GM23248 (cell line): ENCODE data around the gene RAB8B. TPM values are rescaled to one million over a fixed set of nuclear protein-coding genes. Genes with fewer than 3 reads are reported as not detected.
A peak's percentile ranks its signal among the peaks of the same experiment; 100 is the strongest.

Source experiments
- DNase-seq: peaks from one replicate; pipeline ENCODE4 v3.0.0-alpha.2; 2015
- H2AFZ ChIP-seq: fragments of 200-600 bp; sonication (generic); 2 replicates; pipeline ENCODE4 v1.6.1; 2016; ENCODE audit warnings: antibody characterized with exemption
- H3F3A ChIP-seq: fragments of 200-600 bp; sonication (generic); 2 replicates; pipeline ENCODE4 v1.6.1; 2016; ENCODE audit warnings: mild to moderate bottlenecking, antibody characterized with exemption, mixed run types; ENCODE audit not compliant: insufficient read depth
- H3K27ac ChIP-seq: fragments of 200-600 bp; sonication (generic); 2 replicates; pipeline ENCODE4 v1.5.1; 2016; ENCODE audit warnings: mild to moderate bottlenecking
- H3K27me3 ChIP-seq: fragments of 200-600 bp; sonication (generic); replicated peaks from 2 replicates; pipeline ENCODE4 v1.6.1; 2016; ENCODE audit warnings: mild to moderate bottlenecking; ENCODE audit not compliant: insufficient read depth
- H3K36me3 ChIP-seq: fragments of 200-600 bp; sonication (generic); 2 replicates; pipeline ENCODE4 v1.6.1; 2016; ENCODE audit warnings: low read depth, mild to moderate bottlenecking
- H3K4me1 ChIP-seq: fragments of 200-600 bp; sonication (generic); 2 replicates; pipeline ENCODE4 v1.6.1; 2016; ENCODE audit warnings: mild to moderate bottlenecking; ENCODE audit not compliant: insufficient read depth
- H3K4me2 ChIP-seq: fragments of 200-600 bp; sonication (generic); one replicate; pipeline ENCODE4 v1.6.1; 2016; ENCODE audit warnings: mild to moderate bottlenecking; ENCODE audit not compliant: unreplicated experiment
- H3K4me3 ChIP-seq: fragments of 200-600 bp; sonication (generic); 2 replicates; pipeline ENCODE4 v1.5.1; 2016; ENCODE audit warnings: mild to moderate bottlenecking
- H3K79me2 ChIP-seq: fragments of 200-600 bp; sonication (generic); 2 replicates; pipeline ENCODE4 v1.6.1; 2016; ENCODE audit warnings: mild to moderate bottlenecking; ENCODE audit not compliant: insufficient read depth
- H3K9ac ChIP-seq: fragments of 200-600 bp; sonication (generic); 2 replicates; pipeline ENCODE4 v1.6.1; 2016; ENCODE audit warnings: mild to moderate bottlenecking
- H3K9me2 ChIP-seq: fragments of 200-600 bp; sonication (generic); 2 replicates; pipeline ENCODE4 v1.6.1; 2016; ENCODE audit warnings: mixed run types, mild to moderate bottlenecking, moderate library complexity; ENCODE audit not compliant: insufficient read depth
- H3K9me3 ChIP-seq: fragments of 200-600 bp; sonication (generic); one replicate; pipeline ENCODE4 v1.6.1; 2017; ENCODE audit warnings: low read depth
- H4K20me1 ChIP-seq: fragments of 200-600 bp; sonication (generic); 2 replicates; pipeline ENCODE4 v1.6.0; 2016; ENCODE audit not compliant: insufficient read depth
- EZH2 ChIP-seq: fragments of 200-600 bp; sonication (generic); IDR thresholded peaks from 2 replicates; pipeline ENCODE4 v1.6.1; 2018; ENCODE audit warnings: antibody characterized with exemption, mild to moderate bottlenecking; ENCODE audit not compliant: insufficient read depth, poor library complexity, severe bottlenecking
- EZH2phosphoT487 ChIP-seq: fragments of 200-600 bp; sonication (generic); IDR thresholded peaks from 2 replicates; pipeline ENCODE4 v1.6.1; 2018; ENCODE audit warnings: antibody characterized with exemption, moderate library complexity, mild to moderate bottlenecking, low read depth; ENCODE audit not compliant: insufficient read depth
- WGBS, 2 experiments: methylation state at CpG; one replicate each; pipeline ENCODE4 v1.1.6; 2015 to 2017; ENCODE audit warnings: low lambda C conversion rate in 2 of 2, low coverage in 1 of 2; ENCODE audit errors: missing lambda C conversion rate in 2 of 2; 5-methylcytosine and 5-hydroxymethylcytosine counted together
- in situ Hi-C: fragments of 300-500 bp; cut with MboI; formaldehyde crosslinking; loops from 2 replicates; pipeline ENCODE4 v1.15.0; 2020
- polyA plus RNA-seq: library from polyadenylated mRNA; unstranded; fragments of >200 nt; fragmentation: Nextera tagmentation; extraction: Ambion mirVana; gene quantifications from 2 replicates; pipeline ENCODE4 v1.2.1, GENCODE V29; 2016
- total RNA-seq: library from RNA; depleted of rRNA; stranded (reverse); fragments of >200 nt; shearing (Covaris generic); gene quantifications from 2 replicates; pipeline ENCODE4 v1.2.3, GENCODE V29; 2014

Gene RAB8B
- total and polyA plus RNA-seq, 2 experiments from 2014 or later, result 43.6 to 54.3 TPM

GRCh38 chr15:63218100-63218808 is 28.8 kb downstream of the RAB8B start:
- 9 to 13% methylated on average over 5 of the region's 5 CpGs for WGBS, 2 experiments
- H3K79me2 ChIP-seq, result peaks cover 95% of the 10 kb centered on the region
- peak overlapping the region; percentile 74 for H3K4me2 ChIP-seq

GRCh38 chr15:63219196-63219710 is 29.8 kb downstream of the RAB8B start:
- Histone ChIP-seq H3K27ac (peak overlapping the region; percentile 74; the same call in 1 of the 2 replicates), H3K79me2 (peaks cover 98% of the 10 kb centered on the region)
- 44 to 50% methylated on average over 3 of the region's 3 CpGs for WGBS, 2 experiments

More at GRCh38 chr15:63218100-63218808, 28.8 kb downstream of the RAB8B start:
- Histone ChIP-seq H3K9me2 (no peaks in the 10 kb centered on the region), H4K20me1 (no peaks in the 10 kb centered on the region), H3K27ac (peak overlapping the region; percentile 74), H3K9ac (0 out of 2 replicates have a peak overlapping the region, but pooled peaks have one; percentile 17), H3K27me3 (no peaks in the 10 kb centered on the region), H3K4me3 (peak overlapping the region; percentile 31), H3K9me3 (no peaks in the 10 kb centered on the region), H3F3A (peaks cover 36% of the 10 kb centered on the region), H3K36me3 (no peaks in the 10 kb centered on the region), H3K4me1 (peaks cover 51% of the 10 kb centered on the region), H2AFZ (no peak overlapping the region)
- DNase-seq, result peak; percentile 86
- in situ Hi-C loops, result no loop called here
- TF ChIP-seq EZH2phosphoT487, result no peak
- TF ChIP-seq EZH2, result no peak

GRCh38 chr15:63221346-63221745 is 31.9 kb downstream of the RAB8B start:
- H3K27me3 ChIP-seq, result no peaks in the 10 kb centered on the region
- in situ Hi-C loops, result no loop called here
- no peak for TF ChIP-seq EZH2
- TF ChIP-seq EZH2phosphoT487, result no peak
- H2AFZ ChIP-seq, result no peak overlapping the region
- H3K4me1 ChIP-seq, result peaks cover 44% of the 10 kb centered on the region
- no peaks in the 10 kb centered on the region for H4K20me1 ChIP-seq
- H3K9me2 ChIP-seq, result no peaks in the 10 kb centered on the region
- H3K27ac ChIP-seq, result no peak overlapping the region
- 63 to 69% methylated on average over 3 of the region's 3 CpGs for WGBS, 2 experiments
- H3K79me2 ChIP-seq, result peaks cover 98% of the 10 kb centered on the region
- H3K36me3 ChIP-seq, result 0 out of 2 replicates have a peak, but pooled peaks cover 5% of the 10 kb centered on the region
- H3K9ac ChIP-seq, result no peak overlapping the region
- DNase-seq, result peak; percentile 66
- H3K9me3 ChIP-seq, result no peaks in the 10 kb centered on the region
- H3K4me2 ChIP-seq, result peak overlapping the region; percentile 5
- peaks cover 20% of the 10 kb centered on the region for H3F3A ChIP-seq
- no peak overlapping the region for H3K4me3 ChIP-seq

More at GRCh38 chr15:63219196-63219710, 29.8 kb downstream of the RAB8B start:
- no peak overlapping the region for H3K4me2 ChIP-seq
- no peak overlapping the region for H3K4me3 ChIP-seq
- H3K36me3 ChIP-seq, result no peaks in the 10 kb centered on the region
- no peak for TF ChIP-seq EZH2
- no peak for TF ChIP-seq EZH2phosphoT487
- in situ Hi-C loops, result no loop called here
- no peak for DNase-seq
- H3K9me2 ChIP-seq, result no peaks in the 10 kb centered on the region
- H3K4me1 ChIP-seq, result peaks cover 44% of the 10 kb centered on the region
- H2AFZ ChIP-seq, result no peak overlapping the region
- H3F3A ChIP-seq, result peaks cover 28% of the 10 kb centered on the region
- H4K20me1 ChIP-seq, result no peaks in the 10 kb centered on the region
- no peaks in the 10 kb centered on the region for H3K27me3 ChIP-seq
- no peaks in the 10 kb centered on the region for H3K9me3 ChIP-seq
- no peak overlapping the region for H3K9ac ChIP-seq

- Histone ChIP-seq H3K27ac (no peak overlapping the region), H3K4me2 (no peak overlapping the region), H3K9me2 (no peaks in the 10 kb centered on the region), H3K79me2 (peaks cover 97% of the 10 kb centered on the region), H3K9ac (no peak overlapping the region), H3K4me3 (no peak overlapping the region), H3K9me3 (no peaks in the 10 kb centered on the region), H3K4me1 (peaks cover 27% of the 10 kb centered on the region), H3F3A (peaks cover 8% of the 10 kb centered on the region), H3K36me3 (0 out of 2 replicates have a peak, but pooled peaks cover 5% of the 10 kb centered on the region), H3K27me3 (no peaks in the 10 kb centered on the region), H4K20me1 (no peaks in the 10 kb centered on the region), H2AFZ (no peak overlapping the region)
- WGBS, 2 experiments, result 74% methylated on average over 6 of the region's 6 CpGs
- TF ChIP-seq EZH2phosphoT487 (no peak), EZH2 (no peak)
- DNase-seq, result no peak
- in situ Hi-C loops, result no loop called here
Measured at GRCh38 chr15:63223463-63223862, 34.1 kb downstream of the RAB8B start.
